GM12878 (cell line): ENCODE data around the gene RERE. TPM values are rescaled to one million over a fixed set of nuclear protein-coding genes. Genes with fewer than 3 reads are reported as not detected.
A peak's percentile ranks its signal among the peaks of the same experiment; 100 is the strongest.

Experiments
- ATAC-seq: fragments of 200-7000 bp; cut with Tn5 transposase; 3 replicates; pipeline ENCODE4 v1.9.1; 2020; ENCODE audit warnings: mild to moderate bottlenecking, moderate library complexity
- BruUV-seq: library from RNA; stranded (reverse); fragments of 400-500 nt; replicated peaks from 2 replicates; lab custom pipeline; 2021; lab: Mats Ljungman, UMichigan
- CTCF ChIA-PET: fragments of 300-600 bp; sonication (Branson Sonifier 250); formaldehyde crosslinking; extraction: SDS; loops from one replicate; lab custom pipeline; 2021; ENCODE audit warnings: inconsistent platforms; lab: Yijun Ruan, JAX
- POLR2A ChIA-PET: fragments of 350-600 bp; formaldehyde crosslinking; extraction: SDS; loops from one replicate; lab custom pipeline; 2021; ENCODE audit warnings: inconsistent platforms; lab: Charles Lee
- RAD21 ChIA-PET: fragments of 300-600 bp; sonication (Branson Sonifier 250); formaldehyde crosslinking; loops from one replicate; lab custom pipeline; 2023; ENCODE audit warnings: antibody characterized with exemption; ENCODE audit not compliant: unreplicated experiment; lab: Charles Lee
- SMC1A ChIA-PET: fragments of 300-600 bp; sonication (Branson Sonifier 250); formaldehyde crosslinking; loops from one replicate; lab custom pipeline; 2023; ENCODE audit not compliant: unreplicated experiment, uncharacterized antibody; lab: Charles Lee
- DNase-seq: peaks from one replicate; pipeline ENCODE4 v3.0.0-alpha.2; 2011; ENCODE audit warnings: low read depth, low spot score
- FAIRE-seq: peaks from 3 replicates; lab custom pipeline; 2011; peaks lifted over from hg19 to GRCh38; lab: Jason Lieb, UNC
- H2AFZ ChIP-seq: 2 replicates; pipeline ENCODE4 v1.6.0; 2011; ENCODE audit warnings: low read depth, low read length, control low read depth; ENCODE audit not compliant: control insufficient read depth
- H3K27ac ChIP-seq: 2 replicates; pipeline ENCODE4 v1.5.1; 2011; ENCODE audit warnings: control low read depth; ENCODE audit not compliant: control insufficient read depth, insufficient read depth
- H3K27me3 ChIP-seq, 2 experiments: replicated peaks in 1 of 2; 2 replicates each; pipeline versions ENCODE4 v1.6.0 to v1.6.1; 2011; ENCODE audit warnings: low read length in 1 of 2; ENCODE audit not compliant: control insufficient read depth in 2 of 2, insufficient read depth in 2 of 2
- H3K36me3 ChIP-seq, 2 experiments: 2 replicates each; pipeline ENCODE4 v1.5.1; 2011; ENCODE audit warnings: low read length in 1 of 2; ENCODE audit not compliant: control insufficient read depth in 2 of 2, insufficient read depth in 2 of 2
- H3K4me1 ChIP-seq: 2 replicates; pipeline ENCODE4 v1.6.1; 2011; ENCODE audit warnings: mild to moderate bottlenecking, low read length, moderate library complexity, mixed read lengths; ENCODE audit not compliant: control insufficient read depth, insufficient read depth
- H3K4me2 ChIP-seq: 2 replicates; pipeline ENCODE4 v1.6.0; 2011; ENCODE audit warnings: control low read depth; ENCODE audit not compliant: control insufficient read depth, insufficient read depth
- H3K4me3 ChIP-seq: fragments of 200-600 bp; sonication (generic); 2 replicates; pipeline ENCODE4 v1.5.1; 2016
- H3K79me2 ChIP-seq: 2 replicates; pipeline ENCODE4 v1.6.0; 2011; ENCODE audit warnings: low read length; ENCODE audit not compliant: control insufficient read depth, insufficient read depth
- H3K9ac ChIP-seq: 2 replicates; pipeline ENCODE4 v1.8.0; 2011; ENCODE audit warnings: low read length, control low read depth, mixed read lengths; ENCODE audit not compliant: control insufficient read depth, insufficient read depth
- H3K9me3 ChIP-seq: replicated peaks from 3 replicates; pipeline ENCODE4 v1.5.1; 2011; ENCODE audit warnings: mild to moderate bottlenecking, low read length; ENCODE audit not compliant: control insufficient read depth, insufficient read depth
- H4K20me1 ChIP-seq: 2 replicates; pipeline ENCODE4 v1.6.0; 2011; ENCODE audit not compliant: control insufficient read depth, insufficient read depth
- BHLHE40 ChIP-seq, 2 experiments: fragments of 450-650 bp in 1 of 2; IDR thresholded peaks; 2 replicates each; pipeline ENCODE4 v1.6.1; 2011 to 2017; ENCODE audit warnings: low read depth in 2 of 2, borderline replicate concordance in 1 of 2, improper control_type of control experiment in 1 of 2, low read length in 1 of 2, mild to moderate bottlenecking in 1 of 2
- FOXM1 ChIP-seq: IDR thresholded peaks from 2 replicates; pipeline ENCODE4 v1.6.1; 2012; ENCODE audit warnings: low read depth, mild to moderate bottlenecking, inconsistent platforms, low read length, moderate library complexity
- HCFC1 ChIP-seq: fragments of 150-350 bp; IDR thresholded peaks from 2 replicates; pipeline ENCODE4 v1.6.1; 2014; ENCODE audit warnings: low read length
- MXI1 ChIP-seq: fragments of 150-350 bp; IDR thresholded peaks from 2 replicates; pipeline ENCODE4 v1.6.1; 2011; ENCODE audit warnings: low read depth, mild to moderate bottlenecking, inconsistent platforms, low read length, improper control_type of control experiment
- NFIC ChIP-seq: IDR thresholded peaks from 2 replicates; pipeline ENCODE4 v1.6.1; 2012; ENCODE audit warnings: low read depth, mild to moderate bottlenecking, inconsistent platforms, low read length, moderate library complexity
- NR2F1 ChIP-seq: fragments of 450-650 bp; conservative IDR thresholded peaks from 2 replicates; pipeline ENCODE4 v1.6.1; 2017; ENCODE audit warnings: mild to moderate bottlenecking
- NRF1 ChIP-seq: conservative IDR thresholded peaks from 2 replicates; pipeline ENCODE4 v1.6.1; 2011; ENCODE audit warnings: mild to moderate bottlenecking, low read depth, low read length, improper control_type of control experiment
- PRDM15 ChIP-seq: fragments of 450-650 bp; formaldehyde crosslinking; IDR thresholded peaks from 2 replicates; pipeline ENCODE4 v1.4.0; 2020; ENCODE audit warnings: mild to moderate bottlenecking, moderate library complexity
- TAF1 ChIP-seq: IDR thresholded peaks from 2 replicates; pipeline ENCODE4 v1.6.1; 2011; ENCODE audit warnings: mild to moderate bottlenecking, low read depth, low read length, borderline replicate concordance
- ZBTB4 ChIP-seq: fragments of 450-650 bp; formaldehyde crosslinking; IDR thresholded peaks from 2 replicates; pipeline ENCODE4 v1.4.0; 2022; ENCODE audit warnings: mild to moderate bottlenecking, moderate library complexity
- ZSCAN29 ChIP-seq: fragments of 450-650 bp; IDR thresholded peaks from 2 replicates; pipeline ENCODE4 v1.6.1; 2017; ENCODE audit warnings: mild to moderate bottlenecking, moderate library complexity
- WGBS: methylation state at CpG from one replicate; pipeline ENCODE4 v1.1.6; 2016; ENCODE audit warnings: low lambda C conversion rate; ENCODE audit not compliant: insufficient replicate concordance, insufficient coverage; ENCODE audit errors: missing lambda C conversion rate; 5-methylcytosine and 5-hydroxymethylcytosine counted together
- in situ Hi-C: fragments of 300-500 bp; cut with MboI; formaldehyde crosslinking; loops from 9 replicates; pipeline ENCODE4 v1.14.3; 2018; ENCODE audit warnings: mixed read lengths
- intact Hi-C: fragments of 100-400 bp; cut with micrococcal nuclease; formaldehyde crosslinking; loops from one replicate; pipeline ENCODE4 v1.14.2; 2022; ENCODE audit not compliant: unreplicated experiment
- polyA plus RNA-seq, 11 experiments: library from polyadenylated mRNA; depleted of rRNA in 4 of 11; unstranded in 6 of 11; stranded (reverse) in 5 of 11; fragments of >200 nt; fragmentation: Nextera tagmentation in 4 of 11; fragmentation: Illumina TruSeq in 1 of 11; extraction: Ambion mirVana in 4 of 11; extraction: Trizol in 1 of 11; gene quantifications; 1 replicate in 1 of 11; 2 replicates in 10 of 11; pipeline versions ENCODE4 v1.2.1 to v1.2.3, GENCODE V29; 2011 to 2016; ENCODE audit warnings: inconsistent platforms in 2 of 11, missing spikeins in 2 of 11, low read depth in 1 of 11
- total RNA-seq, 4 experiments: library from RNA; depleted of rRNA in 3 of 4; stranded (reverse); fragments of >200 nt in 3 of 4; fragmentation: Illumina TruSeq in 1 of 4; extraction: Trizol in 1 of 4; gene quantifications; 2 replicates each; pipeline versions ENCODE4 v1.2.1 to v1.2.3, GENCODE V29; 2013 to 2021
- TF ChIP-seq, protein P1 (sequence below): fragments of 450-650 bp; IDR thresholded peaks from 2 replicates; pipeline ENCODE4 v1.6.1; 2017; ENCODE audit warnings: mild to moderate bottlenecking, low read depth, inconsistent platforms; ENCODE audit not compliant: poor library complexity, severe bottlenecking

RERE gene
- total and polyA plus RNA-seq, 10 of the 15 experiments (the other 5 are each of a cell fraction or from before 2014, with no cell fraction given): 5.2 to 60.5 (median 20.2) TPM

- TF ChIP-seq, protein P1, sequence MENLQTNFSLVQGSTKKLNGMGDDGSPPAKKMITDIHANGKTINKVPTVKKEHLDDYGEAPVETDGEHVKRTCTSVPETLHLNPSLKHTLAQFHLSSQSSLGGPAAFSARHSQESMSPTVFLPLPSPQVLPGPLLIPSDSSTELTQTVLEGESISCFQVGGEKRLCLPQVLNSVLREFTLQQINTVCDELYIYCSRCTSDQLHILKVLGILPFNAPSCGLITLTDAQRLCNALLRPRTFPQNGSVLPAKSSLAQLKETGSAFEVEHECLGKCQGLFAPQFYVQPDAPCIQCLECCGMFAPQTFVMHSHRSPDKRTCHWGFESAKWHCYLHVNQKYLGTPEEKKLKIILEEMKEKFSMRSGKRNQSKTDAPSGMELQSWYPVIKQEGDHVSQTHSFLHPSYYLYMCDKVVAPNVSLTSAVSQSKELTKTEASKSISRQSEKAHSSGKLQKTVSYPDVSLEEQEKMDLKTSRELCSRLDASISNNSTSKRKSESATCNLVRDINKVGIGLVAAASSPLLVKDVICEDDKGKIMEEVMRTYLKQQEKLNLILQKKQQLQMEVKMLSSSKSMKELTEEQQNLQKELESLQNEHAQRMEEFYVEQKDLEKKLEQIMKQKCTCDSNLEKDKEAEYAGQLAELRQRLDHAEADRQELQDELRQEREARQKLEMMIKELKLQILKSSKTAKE: peak; percentile 69
- TF ChIP-seq FOXM1 (no peak), BHLHE40 (IDR thresholded peaks at IDR 0.05; ENCODE audit: borderline replicate concordance in 1 of 2, low read depth in 2 of 2, low read length in 1 of 2) (peak; percentile 53 to 62; a peak in 2 of 4 replicates), NFIC (peak; percentile 55; the same call in 1 of the 2 replicates), ZSCAN29 (no peak), TAF1 (no peak), MXI1 (no peak), NR2F1 (peak; percentile 32)
Measured at GRCh38 chr1:8764293-8764937, 53.0 kb downstream of the RERE start (continued).

- POLR2A ChIA-PET: interaction anchor here (0.6 to 5.0 kb wide), 13 partner anchors 8 to 489 kb away, joined by 3 to 27 read pairs (median 4); partner anchors contain the start of genes ENO1 and RERE
- in situ Hi-C loops: no loop called here
- FAIRE-seq: peak; percentile 54
- Histone ChIP-seq H3K4me2 (peak overlapping the region; percentile 86), H3K36me3 (no peaks in the 10 kb centered on the region), H3K27me3 (no peaks in the 10 kb centered on the region), H3K9me3 (no peaks in the 10 kb centered on the region; the same call in 2 of the 3 replicates), H2AFZ (peak overlapping the region; percentile 61), H3K9ac (peak overlapping the region; percentile 60), H3K4me3 (peak overlapping the region; percentile 8; the same call in 1 of the 2 replicates), H3K27ac (peak overlapping the region; percentile 93), H4K20me1 (no peaks in the 10 kb centered on the region), H3K79me2 (peaks cover 23% of the 10 kb centered on the region), H3K4me1 (peaks cover 29% of the 10 kb centered on the region)
- peak; percentile 75 for ATAC-seq
- intact Hi-C loops: loop anchor here (5.0 kb wide), 1 partner anchor 53 kb away; the partner anchor contains the start of gene RERE
- RAD21 ChIA-PET: interaction anchor here (0.6 to 4.9 kb wide), 6 partner anchors 16 to 268 kb away, joined by 3 to 49 read pairs (median 5); no protein-coding TSS in a partner anchor
- 0% methylated on average over 4 of the region's 4 CpGs for WGBS
- SMC1A ChIA-PET: interaction anchor here (0.6 to 4.6 kb wide), 16 partner anchors 9 to 352 kb away, joined by 3 to 55 read pairs (median 4); partner anchors contain the start of gene RERE
- peak; percentile 84 for DNase-seq
- CTCF ChIA-PET: interaction anchor here (0.7 to 4.5 kb wide), 6 partner anchors 14 to 202 kb away, joined by 4 to 47 read pairs (median 7); no protein-coding TSS in a partner anchor
- no TSS peak for BruUV-seq
- TF ChIP-seq PRDM15 (CRISPR knock-in tag) (no peak), ZBTB4 (CRISPR knock-in tag) (no peak), FOXM1 (0 out of 2 replicates have a peak, but pooled peaks have one; percentile 35), HCFC1 (no peak), NRF1 (no peak)
Measured at GRCh38 chr1:8763888-8764287, 53.6 kb downstream of the RERE start.
